Endodermal cell (in vitro differentiated cells): ENCODE data around the gene SSC5D. TPM values are rescaled to one million over a fixed set of nuclear protein-coding genes. Genes with fewer than 3 reads are reported as not detected.

Source experiments
- DNase-seq: peaks from one replicate; pipeline ENCODE4 v3.0.0-alpha.2; 2017
- H3K27ac ChIP-seq: 2 replicates; pipeline ENCODE4 v1.5.1; 2013; ENCODE audit warnings: mild to moderate bottlenecking, low read depth, low read length, moderate library complexity
- H3K27me3 ChIP-seq: 2 replicates; pipeline ENCODE4 v1.6.1; 2013; ENCODE audit warnings: mild to moderate bottlenecking, low read length, moderate library complexity; ENCODE audit not compliant: insufficient read depth, control insufficient read depth, poor library complexity, severe bottlenecking
- H3K36me3 ChIP-seq: 2 replicates; pipeline ENCODE4 v1.7.0; 2013; ENCODE audit warnings: mild to moderate bottlenecking, low read length, moderate library complexity; ENCODE audit not compliant: control insufficient read depth, insufficient read depth
- H3K4me1 ChIP-seq: one replicate; pipeline ENCODE4 v1.7.0; 2013; ENCODE audit warnings: low read length; ENCODE audit not compliant: control insufficient read depth, insufficient read depth
- H3K4me3 ChIP-seq: 2 replicates; pipeline ENCODE4 v1.5.1; 2013; ENCODE audit warnings: mild to moderate bottlenecking, low read length, moderate library complexity
- H3K9ac ChIP-seq: 2 replicates; pipeline ENCODE4 v1.6.1; 2013; ENCODE audit warnings: mild to moderate bottlenecking, low read length, moderate library complexity; ENCODE audit not compliant: poor library complexity, severe bottlenecking; ENCODE audit errors: extremely low read depth
- H3K9me3 ChIP-seq: 2 replicates; pipeline ENCODE4 v1.6.1; 2013; ENCODE audit warnings: mild to moderate bottlenecking, low read length, moderate library complexity; ENCODE audit not compliant: control insufficient read depth
- H3K27ac Mint-ChIP-seq: 2 replicates; pipeline ENCODE4 v1.8.0; 2020; ENCODE audit warnings: mixed read lengths
- H3K27me3 Mint-ChIP-seq: 2 replicates; pipeline ENCODE4 v1.8.0; 2021; ENCODE audit warnings: mild to moderate bottlenecking, mixed read lengths; ENCODE audit not compliant: insufficient read depth
- H3K36me3 Mint-ChIP-seq: 2 replicates; pipeline ENCODE4 v1.8.0; 2020; ENCODE audit warnings: low read depth, mixed read lengths
- H3K4me1 Mint-ChIP-seq: 2 replicates; pipeline ENCODE4 v1.8.0; 2020; ENCODE audit warnings: mixed read lengths
- H3K4me3 Mint-ChIP-seq: 2 replicates; pipeline ENCODE4 v1.8.0; 2020; ENCODE audit warnings: mild to moderate bottlenecking, moderate library complexity, mixed read lengths
- H3K9me3 Mint-ChIP-seq: 2 replicates; pipeline ENCODE4 v1.8.0; 2020; ENCODE audit warnings: mild to moderate bottlenecking, mixed read lengths
- CTCF ChIP-seq: fragments of 200-600 bp; sonication (generic); conservative IDR thresholded peaks from 2 replicates; pipeline ENCODE4 v1.5.0; 2021; ENCODE audit warnings: antibody characterized with exemption, mild to moderate bottlenecking
- WGBS, 2 experiments: methylation state at CpG; one replicate each; pipeline versions ENCODE4 v1.1.5 to v1.1.7; 2013; ENCODE audit warnings: missing lambda C conversion rate in 2 of 2, mixed read lengths in 1 of 2; ENCODE audit not compliant: insufficient coverage in 1 of 2, insufficient read length in 1 of 2; 5-methylcytosine and 5-hydroxymethylcytosine counted together
- total RNA-seq, 2 donors: library from RNA; stranded (reverse); fragmentation: NEBNext Ultra II Directional in 1 of 2; extraction: Animal tissue kit (Norgen Biotek cat#: 25700) in 1 of 2; gene quantifications; 2 replicates in 1 of 2; 3 replicates in 1 of 2; pipeline ENCODE4 v1.2.1, GENCODE V29; 2021

Gene SSC5D
- total RNA-seq, 2 donors from 2014 or later, result 1.4 to 2.4 TPM

- Mint-ChIP-seq H3K27ac (no peak overlapping the region), H3K27me3 (peaks cover 7% of the 10 kb centered on the region), H3K36me3 (no peaks in the 10 kb centered on the region), H3K4me1 (peaks cover 11% of the 10 kb centered on the region), H3K9me3 (no peaks in the 10 kb centered on the region), H3K4me3 (no peak overlapping the region)
- DNase-seq, result no peak
- no peaks in the 10 kb centered on the region for H3K27me3 ChIP-seq
- no peak overlapping the region for H3K4me3 ChIP-seq
- TF ChIP-seq CTCF, result no peak
- H3K27ac ChIP-seq, result no peak overlapping the region
- H3K9ac ChIP-seq, result no peak overlapping the region
- peaks cover 13% of the 10 kb centered on the region for H3K4me1 ChIP-seq
- H3K36me3 ChIP-seq, result no peaks in the 10 kb centered on the region
- no peaks in the 10 kb centered on the region for H3K9me3 ChIP-seq
- 85 to 89% methylated on average over 9 to 22 of the region's 24 CpGs for WGBS, 2 experiments
These were observed 3.5 kb downstream of the SSC5D start for GRCh38 chr19:55491546-55492360.

GRCh38 chr19:55492362-55492944 is 4.2 kb downstream of the SSC5D start:
- Histone ChIP-seq H3K9ac (no peak overlapping the region), H3K27ac (no peak overlapping the region), H3K9me3 (no peaks in the 10 kb centered on the region), H3K36me3 (no peaks in the 10 kb centered on the region), H3K4me1 (peaks cover 6% of the 10 kb centered on the region), H3K27me3 (no peaks in the 10 kb centered on the region), H3K4me3 (no peak overlapping the region)
- DNase-seq, result no peak
- H3K4me1 Mint-ChIP-seq, result peaks cover 4% of the 10 kb centered on the region
- no peak overlapping the region for H3K4me3 Mint-ChIP-seq
- H3K9me3 Mint-ChIP-seq, result no peaks in the 10 kb centered on the region
- no peaks in the 10 kb centered on the region for H3K36me3 Mint-ChIP-seq
- no peak overlapping the region for H3K27ac Mint-ChIP-seq
- H3K27me3 Mint-ChIP-seq, result peaks cover 8% of the 10 kb centered on the region
- WGBS, 2 experiments, result 77 to 86% methylated on average over 9 to 12 of the region's 12 CpGs
- no peak for TF ChIP-seq CTCF

GRCh38 chr19:55493052-55493644 is 4.9 kb downstream of the SSC5D start:
- Mint-ChIP-seq H3K36me3 (no peaks in the 10 kb centered on the region), H3K4me3 (no peak overlapping the region), H3K27ac (no peak overlapping the region), H3K27me3 (peaks cover 12% of the 10 kb centered on the region), H3K4me1 (peaks cover 2% of the 10 kb centered on the region), H3K9me3 (no peaks in the 10 kb centered on the region)
- H3K27me3 ChIP-seq, result no peaks in the 10 kb centered on the region
- H3K4me1 ChIP-seq, result peaks cover 4% of the 10 kb centered on the region
- no peak for TF ChIP-seq CTCF
- no peaks in the 10 kb centered on the region for H3K36me3 ChIP-seq
- DNase-seq, result no peak
- no peak overlapping the region for H3K9ac ChIP-seq
- no peak overlapping the region for H3K27ac ChIP-seq
- no peak overlapping the region for H3K4me3 ChIP-seq
- no peaks in the 10 kb centered on the region for H3K9me3 ChIP-seq
- 80 to 90% methylated on average over 6 to 18 of the region's 18 CpGs for WGBS, 2 experiments
